Measurements from ENCODE around the gene S100A7A.

- TF ChIP-seq ZNF274 (IDR thresholded peaks at IDR 0.05; ENCODE audit: low read depth, low read length) (no peak), YY1 (IDR thresholded peaks at IDR 0.05; ENCODE audit: insufficient read depth, insufficient read length) (no peak), SUZ12 (IDR thresholded peaks at IDR 0.05; ENCODE audit: extremely low read depth, insufficient read depth, insufficient read length) (no peak)
These were observed 21.9 kb upstream of the S100A7A start for GRCh38 chr1:153394391-153394790.

Data from NT2/D1 (cell line).